HepG2 (cell line): ENCODE data around the gene DIO1. TPM values are rescaled to one million over a fixed set of nuclear protein-coding genes. Genes with fewer than 3 reads are reported as not detected.
A peak's percentile ranks its signal among the peaks of the same experiment; 100 is the strongest.

Experiments used
- CBX5 ChIP-seq: sonication (generic); formaldehyde crosslinking; IDR thresholded peaks from 2 replicates; pipeline ENCODE4 v1.4.0; 2020; ENCODE audit warnings: missing genetic modification reagents, borderline replicate concordance
- CHD4 ChIP-seq: fragments of 200-600 bp; sonication (generic); IDR thresholded peaks from 2 replicates; pipeline ENCODE4 v1.7.0; 2017; ENCODE audit warnings: mild to moderate bottlenecking, low read length, borderline replicate concordance
- CREM ChIP-seq, 2 experiments: sonication (generic) in 1 of 2; formaldehyde crosslinking in 1 of 2; IDR thresholded peaks; 2 replicates each; pipeline versions ENCODE4 v1.4.0 to v1.6.1; 2016 to 2020; ENCODE audit warnings: antibody characterized with exemption in 1 of 2, mild to moderate bottlenecking in 1 of 2, missing genetic modification reagents in 1 of 2
- NR1H2 ChIP-seq: sonication (generic); formaldehyde crosslinking; IDR thresholded peaks from 2 replicates; pipeline ENCODE4 v1.8.1; 2022; ENCODE audit warnings: low read depth, missing genetic modification reagents, borderline replicate concordance
- POLR2G ChIP-seq: fragments of 200-400 bp; formaldehyde crosslinking; IDR thresholded peaks from 2 replicates; pipeline ENCODE4 v1.6.1; 2018; ENCODE audit warnings: mild to moderate bottlenecking, low read depth, low read length, moderate library complexity
- RBFOX2 ChIP-seq: fragments of 200-400 bp; formaldehyde crosslinking; IDR thresholded peaks from 2 replicates; pipeline ENCODE4 v1.6.1; 2017; ENCODE audit warnings: low read depth, mild to moderate bottlenecking, low read length
- RBM39 ChIP-seq: fragments of 200-400 bp; formaldehyde crosslinking; IDR thresholded peaks from one replicate; pipeline ENCODE4 v1.6.1; 2018; ENCODE audit warnings: antibody characterized with exemption, mild to moderate bottlenecking, low read depth, low read length; ENCODE audit not compliant: poor library complexity, severe bottlenecking
- RFX1 ChIP-seq: fragments of 450-650 bp; IDR thresholded peaks from 2 replicates; pipeline ENCODE4 v1.6.1; 2017
- SIX4 ChIP-seq: sonication (generic); formaldehyde crosslinking; IDR thresholded peaks from 2 replicates; pipeline ENCODE4 v1.4.0; 2020; ENCODE audit warnings: missing genetic modification reagents
- SP2 ChIP-seq: sonication (generic); formaldehyde crosslinking; IDR thresholded peaks from 2 replicates; pipeline ENCODE4 v1.5.1; 2020; ENCODE audit warnings: mild to moderate bottlenecking, missing genetic modification reagents
- STAT5B ChIP-seq: sonication (generic); formaldehyde crosslinking; IDR thresholded peaks from 2 replicates; pipeline ENCODE4 v1.4.0; 2020; ENCODE audit warnings: missing genetic modification reagents
- TEAD3 ChIP-seq: optimal IDR thresholded peaks from 2 replicates; pipeline ENCODE3; 2016; ENCODE audit warnings: borderline replicate concordance
- ZFP37 ChIP-seq: sonication (generic); formaldehyde crosslinking; IDR thresholded peaks from 2 replicates; pipeline ENCODE4 v1.4.0; 2020; ENCODE audit warnings: missing genetic modification reagents, borderline replicate concordance
- ZNF749 ChIP-seq: sonication (generic); formaldehyde crosslinking; IDR thresholded peaks from 2 replicates; pipeline ENCODE4 v1.8.0; 2022; ENCODE audit warnings: mild to moderate bottlenecking, missing genetic modification reagents, moderate library complexity, borderline replicate concordance
- ZNF777 ChIP-seq: sonication (generic); formaldehyde crosslinking; IDR thresholded peaks from 2 replicates; pipeline ENCODE4 v1.4.0; 2020; ENCODE audit warnings: missing genetic modification reagents
- polyA plus RNA-seq, 8 experiments: library from polyadenylated mRNA; depleted of rRNA in 3 of 8; stranded (reverse) in 7 of 8; unstranded in 1 of 8; fragments of >200 nt; fragmentation: Illumina TruSeq in 4 of 8; extraction: Trizol in 4 of 8; gene quantifications; 2 replicates each; pipeline versions ENCODE4 v1.2.1 to v1.2.3, GENCODE V29; 2011 to 2016; ENCODE audit warnings: low read depth in 4 of 8, missing spikeins in 1 of 8, mixed read lengths in 1 of 8; ENCODE audit not compliant: insufficient read depth in 1 of 8
- total RNA-seq, 5 experiments: library from RNA; depleted of rRNA; stranded (reverse); fragments of >200 nt; fragmentation: Illumina TruSeq; extraction: Trizol; gene quantifications; 2 replicates each; pipeline ENCODE4 v1.2.3, GENCODE V29; 2016; ENCODE audit warnings: low read depth in 1 of 5
- TF ChIP-seq, protein P1 (sequence below): sonication (generic); formaldehyde crosslinking; IDR thresholded peaks from 2 replicates; pipeline ENCODE4 v1.8.0; 2022; ENCODE audit warnings: mild to moderate bottlenecking, missing genetic modification reagents, moderate library complexity
- TF ChIP-seq, protein P2 (sequence below): sonication (generic); formaldehyde crosslinking; IDR thresholded peaks from 2 replicates; pipeline ENCODE4 v1.5.0; 2020; ENCODE audit warnings: mild to moderate bottlenecking, missing genetic modification reagents, borderline replicate concordance
- TF ChIP-seq, protein P3 (sequence below): sonication (generic); formaldehyde crosslinking; IDR thresholded peaks from 2 replicates; pipeline ENCODE4 v1.4.0; 2020; ENCODE audit warnings: mild to moderate bottlenecking, missing genetic modification reagents
- TF ChIP-seq, protein P4 (sequence below): sonication (generic); formaldehyde crosslinking; IDR thresholded peaks from 2 replicates; pipeline ENCODE4 v1.5.1; 2020; ENCODE audit warnings: missing genetic modification reagents, mild to moderate bottlenecking, borderline replicate concordance

The DIO1 gene
- total and polyA plus RNA-seq, 2 of the 13 experiments (the other 11 are each of a cell fraction or from before 2014, with no cell fraction given) = 13.5 to 45.6 TPM

DNA sequence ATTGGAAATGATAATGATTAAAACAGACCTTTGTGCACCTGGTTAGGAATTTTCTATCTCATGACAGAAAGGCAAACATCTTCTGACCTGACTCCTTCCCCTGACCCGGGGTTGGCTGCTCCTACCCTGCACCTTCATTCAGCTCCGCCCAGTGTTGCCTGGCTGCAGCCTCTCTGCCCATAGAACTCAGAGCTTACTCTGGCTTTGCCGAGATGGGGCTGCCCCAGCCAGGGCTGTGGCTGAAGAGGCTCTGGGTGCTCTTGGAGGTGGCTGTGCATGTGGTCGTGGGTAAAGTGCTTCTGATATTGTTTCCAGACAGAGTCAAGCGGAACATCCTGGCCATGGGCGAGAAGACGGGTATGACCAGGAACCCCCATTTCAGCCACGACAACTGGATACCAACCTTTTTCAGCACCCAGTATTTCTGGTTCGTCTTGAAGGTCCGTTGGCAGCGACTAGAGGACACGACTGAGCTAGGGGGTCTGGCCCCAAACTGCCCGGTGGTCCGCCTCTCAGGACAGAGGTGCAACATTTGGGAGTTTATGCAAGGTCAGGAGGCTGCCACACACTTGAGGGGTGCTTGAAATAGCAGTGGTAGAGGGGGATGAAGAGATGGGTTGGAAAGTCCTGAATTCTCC is at the start of gene DIO1 (continued):
- TF ChIP-seq, protein P1, sequence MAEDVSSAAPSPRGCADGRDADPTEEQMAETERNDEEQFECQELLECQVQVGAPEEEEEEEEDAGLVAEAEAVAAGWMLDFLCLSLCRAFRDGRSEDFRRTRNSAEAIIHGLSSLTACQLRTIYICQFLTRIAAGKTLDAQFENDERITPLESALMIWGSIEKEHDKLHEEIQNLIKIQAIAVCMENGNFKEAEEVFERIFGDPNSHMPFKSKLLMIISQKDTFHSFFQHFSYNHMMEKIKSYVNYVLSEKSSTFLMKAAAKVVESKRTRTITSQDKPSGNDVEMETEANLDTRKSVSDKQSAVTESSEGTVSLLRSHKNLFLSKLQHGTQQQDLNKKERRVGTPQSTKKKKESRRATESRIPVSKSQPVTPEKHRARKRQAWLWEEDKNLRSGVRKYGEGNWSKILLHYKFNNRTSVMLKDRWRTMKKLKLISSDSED = no peak
- TF ChIP-seq CREM (IDR thresholded peaks at IDR 0.05) = no peak
- no peak for TF ChIP-seq CREM (CRISPR knock-in tag; IDR thresholded peaks at IDR 0.05)
- TF ChIP-seq RFX1 = no peak
- TF ChIP-seq, protein P2, sequence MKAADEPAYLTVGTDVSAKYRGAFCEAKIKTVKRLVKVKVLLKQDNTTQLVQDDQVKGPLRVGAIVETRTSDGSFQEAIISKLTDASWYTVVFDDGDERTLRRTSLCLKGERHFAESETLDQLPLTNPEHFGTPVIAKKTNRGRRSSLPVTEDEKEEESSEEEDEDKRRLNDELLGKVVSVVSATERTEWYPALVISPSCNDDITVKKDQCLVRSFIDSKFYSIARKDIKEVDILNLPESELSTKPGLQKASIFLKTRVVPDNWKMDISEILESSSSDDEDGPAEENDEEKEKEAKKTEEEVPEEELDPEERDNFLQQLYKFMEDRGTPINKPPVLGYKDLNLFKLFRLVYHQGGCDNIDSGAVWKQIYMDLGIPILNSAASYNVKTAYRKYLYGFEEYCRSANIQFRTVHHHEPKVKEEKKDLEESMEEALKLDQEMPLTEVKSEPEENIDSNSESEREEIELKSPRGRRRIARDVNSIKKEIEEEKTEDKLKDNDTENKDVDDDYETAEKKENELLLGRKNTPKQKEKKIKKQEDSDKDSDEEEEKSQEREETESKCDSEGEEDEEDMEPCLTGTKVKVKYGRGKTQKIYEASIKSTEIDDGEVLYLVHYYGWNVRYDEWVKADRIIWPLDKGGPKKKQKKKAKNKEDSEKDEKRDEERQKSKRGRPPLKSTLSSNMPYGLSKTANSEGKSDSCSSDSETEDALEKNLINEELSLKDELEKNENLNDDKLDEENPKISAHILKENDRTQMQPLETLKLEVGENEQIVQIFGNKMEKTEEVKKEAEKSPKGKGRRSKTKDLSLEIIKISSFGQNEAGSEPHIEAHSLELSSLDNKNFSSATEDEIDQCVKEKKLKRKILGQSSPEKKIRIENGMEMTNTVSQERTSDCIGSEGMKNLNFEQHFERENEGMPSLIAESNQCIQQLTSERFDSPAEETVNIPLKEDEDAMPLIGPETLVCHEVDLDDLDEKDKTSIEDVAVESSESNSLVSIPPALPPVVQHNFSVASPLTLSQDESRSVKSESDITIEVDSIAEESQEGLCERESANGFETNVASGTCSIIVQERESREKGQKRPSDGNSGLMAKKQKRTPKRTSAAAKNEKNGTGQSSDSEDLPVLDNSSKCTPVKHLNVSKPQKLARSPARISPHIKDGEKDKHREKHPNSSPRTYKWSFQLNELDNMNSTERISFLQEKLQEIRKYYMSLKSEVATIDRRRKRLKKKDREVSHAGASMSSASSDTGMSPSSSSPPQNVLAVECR (CRISPR knock-in tag) = peak; percentile 18; the same call in 1 of the 2 replicates
- no peak for TF ChIP-seq SP2
- TF ChIP-seq SIX4 = no peak
- TF ChIP-seq CHD4 = no peak
- TF ChIP-seq, protein P3, sequence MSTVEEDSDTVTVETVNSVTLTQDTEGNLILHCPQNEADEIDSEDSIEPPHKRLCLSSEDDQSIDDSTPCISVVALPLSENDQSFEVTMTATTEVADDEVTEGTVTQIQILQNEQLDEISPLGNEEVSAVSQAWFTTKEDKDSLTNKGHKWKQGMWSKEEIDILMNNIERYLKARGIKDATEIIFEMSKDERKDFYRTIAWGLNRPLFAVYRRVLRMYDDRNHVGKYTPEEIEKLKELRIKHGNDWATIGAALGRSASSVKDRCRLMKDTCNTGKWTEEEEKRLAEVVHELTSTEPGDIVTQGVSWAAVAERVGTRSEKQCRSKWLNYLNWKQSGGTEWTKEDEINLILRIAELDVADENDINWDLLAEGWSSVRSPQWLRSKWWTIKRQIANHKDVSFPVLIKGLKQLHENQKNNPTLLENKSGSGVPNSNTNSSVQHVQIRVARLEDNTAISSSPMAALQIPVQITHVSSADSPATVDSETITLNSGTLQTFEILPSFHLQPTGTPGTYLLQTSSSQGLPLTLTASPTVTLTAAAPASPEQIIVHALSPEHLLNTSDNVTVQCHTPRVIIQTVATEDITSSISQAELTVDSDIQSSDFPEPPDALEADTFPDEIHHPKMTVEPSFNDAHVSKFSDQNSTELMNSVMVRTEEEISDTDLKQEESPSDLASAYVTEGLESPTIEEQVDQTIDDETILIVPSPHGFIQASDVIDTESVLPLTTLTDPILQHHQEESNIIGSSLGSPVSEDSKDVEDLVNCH = no peak
- TF ChIP-seq, protein P4, sequence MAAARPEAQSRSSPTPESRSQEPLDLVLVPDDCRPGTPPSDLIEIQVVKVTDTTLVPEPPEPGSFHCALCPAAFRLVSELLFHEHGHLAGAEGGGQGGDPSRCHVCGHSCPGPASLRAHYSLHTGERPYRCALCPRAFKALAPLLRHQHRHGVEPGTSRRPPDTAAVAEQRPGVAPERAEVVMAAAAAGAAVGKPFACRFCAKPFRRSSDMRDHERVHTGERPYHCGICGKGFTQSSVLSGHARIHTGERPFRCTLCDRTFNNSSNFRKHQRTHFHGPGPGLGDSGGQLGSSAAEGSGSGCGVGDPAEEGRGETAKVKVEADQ (CRISPR knock-in tag) = no peak
- TF ChIP-seq RBM39 = no peak
- no peak for TF ChIP-seq ZNF749 (CRISPR knock-in tag)
- no peak for TF ChIP-seq NR1H2 (CRISPR knock-in tag)
- TF ChIP-seq POLR2G = peak; percentile 89
- TF ChIP-seq ZNF777 (CRISPR knock-in tag) = no peak
- TF ChIP-seq ZFP37 (CRISPR knock-in tag) = no peak
- TF ChIP-seq RBFOX2 = peak; percentile 57
- peak; percentile 51 for TF ChIP-seq TEAD3 (CRISPR knock-in tag)
- TF ChIP-seq CBX5 (CRISPR knock-in tag) = no peak; the same call in 1 of the 2 replicates
- TF ChIP-seq STAT5B = no peak
